Measurements from ENCODE around the gene SLC25A26. TPM values are rescaled to one million over a fixed set of nuclear protein-coding genes. Genes with fewer than 3 reads are reported as not detected.
A peak's percentile ranks its signal among the peaks of the same experiment; 100 is the strongest.
"Not testable (repeated sequence)": the region's sequence is repeated elsewhere in the genome, so short reads cannot be mapped to it uniquely, and the experiment has no call there.

SLC25A26 gene
- total RNA-seq, 1 donor from 2014 or later: 17.7 TPM

- peak overlapping the region; percentile 31 for H3K27ac Mint-ChIP-seq (ENCODE audit: unreplicated experiment)
- H3K4me1 Mint-ChIP-seq (ENCODE audit: unreplicated experiment): peaks cover 36% of the 10 kb centered on the region
- H3K36me3 Mint-ChIP-seq (ENCODE audit: unreplicated experiment): no peaks in the 10 kb centered on the region
- H3K4me3 Mint-ChIP-seq (ENCODE audit: unreplicated experiment): no peak overlapping the region
- DNase-seq (ENCODE audit: extremely low spot score, unreplicated experiment): no peak
- no peaks in the 10 kb centered on the region for H3K9me3 Mint-ChIP-seq (ENCODE audit: unreplicated experiment)
- TF ChIP-seq, protein P1, sequence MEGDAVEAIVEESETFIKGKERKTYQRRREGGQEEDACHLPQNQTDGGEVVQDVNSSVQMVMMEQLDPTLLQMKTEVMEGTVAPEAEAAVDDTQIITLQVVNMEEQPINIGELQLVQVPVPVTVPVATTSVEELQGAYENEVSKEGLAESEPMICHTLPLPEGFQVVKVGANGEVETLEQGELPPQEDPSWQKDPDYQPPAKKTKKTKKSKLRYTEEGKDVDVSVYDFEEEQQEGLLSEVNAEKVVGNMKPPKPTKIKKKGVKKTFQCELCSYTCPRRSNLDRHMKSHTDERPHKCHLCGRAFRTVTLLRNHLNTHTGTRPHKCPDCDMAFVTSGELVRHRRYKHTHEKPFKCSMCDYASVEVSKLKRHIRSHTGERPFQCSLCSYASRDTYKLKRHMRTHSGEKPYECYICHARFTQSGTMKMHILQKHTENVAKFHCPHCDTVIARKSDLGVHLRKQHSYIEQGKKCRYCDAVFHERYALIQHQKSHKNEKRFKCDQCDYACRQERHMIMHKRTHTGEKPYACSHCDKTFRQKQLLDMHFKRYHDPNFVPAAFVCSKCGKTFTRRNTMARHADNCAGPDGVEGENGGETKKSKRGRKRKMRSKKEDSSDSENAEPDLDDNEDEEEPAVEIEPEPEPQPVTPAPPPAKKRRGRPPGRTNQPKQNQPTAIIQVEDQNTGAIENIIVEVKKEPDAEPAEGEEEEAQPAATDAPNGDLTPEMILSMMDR (IDR thresholded peaks at IDR 0.05): no peak
- H3K27me3 Mint-ChIP-seq (ENCODE audit: unreplicated experiment): no peaks in the 10 kb centered on the region
Observed at GRCh38 chr3:66279168-66279567, 58.4 kb downstream of the SLC25A26 start.

- H3K4me1 Mint-ChIP-seq (ENCODE audit: unreplicated experiment): peaks cover 36% of the 10 kb centered on the region
- no peaks in the 10 kb centered on the region for H3K27me3 Mint-ChIP-seq (ENCODE audit: unreplicated experiment)
- H3K4me3 Mint-ChIP-seq (ENCODE audit: unreplicated experiment): no peak overlapping the region
- no peak for DNase-seq (ENCODE audit: extremely low spot score, unreplicated experiment)
- TF ChIP-seq, protein P1 (IDR thresholded peaks at IDR 0.05): no peak
- H3K36me3 Mint-ChIP-seq (ENCODE audit: unreplicated experiment): no peaks in the 10 kb centered on the region
- peak overlapping the region; percentile 62 for H3K27ac Mint-ChIP-seq (ENCODE audit: unreplicated experiment)
- H3K9me3 Mint-ChIP-seq (ENCODE audit: unreplicated experiment): no peaks in the 10 kb centered on the region
Observed at GRCh38 chr3:66280304-66280703, 59.5 kb downstream of the SLC25A26 start.

DNA sequence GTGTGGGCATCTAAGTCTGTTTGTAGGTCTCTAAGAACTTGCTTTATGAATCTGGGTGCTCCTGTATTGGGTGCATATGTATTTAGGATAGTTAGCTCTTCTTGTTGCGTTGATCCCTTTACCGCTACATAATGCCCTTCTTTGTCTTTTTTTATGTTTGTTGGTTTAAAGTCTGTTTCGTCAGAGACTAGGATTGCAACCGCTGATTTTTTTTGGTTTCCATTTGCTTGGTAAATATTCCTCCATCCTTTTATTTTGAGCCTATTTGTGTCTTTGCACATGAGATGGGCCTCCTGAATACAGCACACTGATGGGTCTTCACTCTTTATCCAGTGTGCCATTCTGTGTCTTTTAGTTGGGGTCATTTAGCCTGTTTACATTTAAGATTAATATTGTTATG, 71.1 kb downstream of the SLC25A26 start:
- not testable (repeated sequence) for H3K4me1 Mint-ChIP-seq (ENCODE audit: unreplicated experiment); H3K27ac Mint-ChIP-seq (ENCODE audit: unreplicated experiment); H3K27me3 Mint-ChIP-seq (ENCODE audit: unreplicated experiment); H3K36me3 Mint-ChIP-seq (ENCODE audit: unreplicated experiment); H3K9me3 Mint-ChIP-seq (ENCODE audit: unreplicated experiment); H3K4me3 Mint-ChIP-seq (ENCODE audit: unreplicated experiment); DNase-seq (ENCODE audit: extremely low spot score, unreplicated experiment)

DNA sequence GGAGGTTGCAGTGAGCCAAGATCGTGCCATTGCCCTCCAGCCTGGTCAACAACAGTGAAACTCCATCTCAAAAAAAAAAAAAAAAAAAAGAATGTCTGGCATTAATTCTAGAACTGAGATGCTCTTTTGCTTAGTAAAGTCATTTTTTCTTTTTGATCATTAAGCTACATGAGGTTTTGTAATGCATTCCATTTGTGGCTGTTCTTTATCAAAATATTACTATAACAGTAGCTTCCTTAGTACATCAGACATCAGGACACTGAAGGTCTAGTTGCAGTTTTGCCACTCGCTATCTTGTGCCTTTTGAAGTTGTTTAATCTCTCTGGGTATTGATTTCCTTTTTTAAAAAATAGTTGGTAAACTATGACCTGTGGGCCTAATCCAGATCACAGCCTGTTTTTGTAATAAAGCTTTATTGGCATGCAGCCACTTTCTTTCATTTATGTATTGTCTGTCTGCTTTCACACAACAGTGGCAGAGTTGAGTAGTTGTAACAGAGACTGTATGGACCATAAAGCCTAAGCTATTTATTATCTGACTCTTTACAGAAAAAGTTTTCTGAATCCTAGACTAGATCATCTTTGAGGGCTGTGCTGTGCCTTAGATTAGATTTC, 76.6 kb downstream of the SLC25A26 start:
- no peak for DNase-seq (ENCODE audit: extremely low spot score, unreplicated experiment)
- no peaks in the 10 kb centered on the region for H3K9me3 Mint-ChIP-seq (ENCODE audit: unreplicated experiment)
- H3K4me1 Mint-ChIP-seq (ENCODE audit: unreplicated experiment): peaks cover 38% of the 10 kb centered on the region
- TF ChIP-seq, protein P1 (IDR thresholded peaks at IDR 0.05): no peak
- no peaks in the 10 kb centered on the region for H3K36me3 Mint-ChIP-seq (ENCODE audit: unreplicated experiment)
- H3K4me3 Mint-ChIP-seq (ENCODE audit: unreplicated experiment): no peak overlapping the region
- H3K27me3 Mint-ChIP-seq (ENCODE audit: unreplicated experiment): no peaks in the 10 kb centered on the region
- peak overlapping the region; percentile 79 for H3K27ac Mint-ChIP-seq (ENCODE audit: unreplicated experiment)

GRCh38 chr3:66297900-66298299, 77.1 kb downstream of the SLC25A26 start:
- Mint-ChIP-seq H3K27ac (ENCODE audit: unreplicated experiment) (peak overlapping the region; percentile 79), H3K4me3 (ENCODE audit: unreplicated experiment) (no peak overlapping the region), H3K27me3 (ENCODE audit: unreplicated experiment) (no peaks in the 10 kb centered on the region), H3K36me3 (ENCODE audit: unreplicated experiment) (no peaks in the 10 kb centered on the region), H3K9me3 (ENCODE audit: unreplicated experiment) (no peaks in the 10 kb centered on the region), H3K4me1 (ENCODE audit: unreplicated experiment) (peaks cover 38% of the 10 kb centered on the region)
- no peak for DNase-seq (ENCODE audit: extremely low spot score, unreplicated experiment)
- TF ChIP-seq, protein P1 (IDR thresholded peaks at IDR 0.05): no peak

Measured in osteocyte (in vitro differentiated cells).